Thymus (tissue), 11 donors: ENCODE measurements around the gene FAM72C. TPM values are rescaled to one million over a fixed set of nuclear protein-coding genes. Genes with fewer than 3 reads are reported as not detected.
"Not testable (repeated sequence)": the region's sequence is repeated elsewhere in the genome, so short reads cannot be mapped to it uniquely, and the experiment has no call there.

Experiments
- DNase-seq, 9 donors: peaks; one replicate each; pipeline ENCODE4 v3.0.0-alpha.2; 2013; ENCODE audit warnings: low spot score in 9 of 9, low read depth in 6 of 9, missing footprints in 1 of 9
- H3K27ac ChIP-seq, 2 donors: one replicate each; pipeline ENCODE4 v1.5.1; 2013; ENCODE audit warnings: control low read depth in 1 of 2, low read depth in 1 of 2, low read length in 1 of 2, mild to moderate bottlenecking in 1 of 2, moderate library complexity in 1 of 2
- H3K27me3 ChIP-seq, 2 donors: one replicate each; pipeline ENCODE4 v1.5.1; 2013; ENCODE audit warnings: low read length in 1 of 2; ENCODE audit not compliant: control insufficient read depth in 2 of 2, insufficient read depth in 1 of 2
- H3K36me3 ChIP-seq, 2 donors: one replicate each; pipeline ENCODE4 v1.5.1; 2013; ENCODE audit warnings: low read length in 1 of 2, mild to moderate bottlenecking in 1 of 2, moderate library complexity in 1 of 2; ENCODE audit not compliant: control insufficient read depth in 2 of 2, insufficient read depth in 2 of 2
- H3K4me1 ChIP-seq, 2 donors: one replicate each; pipeline ENCODE4 v1.5.1; 2013; ENCODE audit warnings: low read length in 2 of 2; ENCODE audit not compliant: control insufficient read depth in 2 of 2, insufficient read depth in 2 of 2
- H3K4me3 ChIP-seq, 2 donors: one replicate each; pipeline ENCODE4 v1.5.1; 2013; ENCODE audit warnings: low read length in 2 of 2, control low read depth in 1 of 2, mild to moderate bottlenecking in 1 of 2
- H3K9me3 ChIP-seq, 2 donors: one replicate each; pipeline ENCODE4 v1.5.1; 2013; ENCODE audit warnings: low read length in 1 of 2, mild to moderate bottlenecking in 1 of 2; ENCODE audit not compliant: control insufficient read depth in 2 of 2, insufficient read depth in 1 of 2
- WGBS: extraction: QIAGEN DNeasy Blood & Tissue Kit; methylation state at CpG from one replicate; pipeline ENCODE4 v1.1.7; 2013; 5-methylcytosine and 5-hydroxymethylcytosine counted together
- polyA plus RNA-seq: library from polyadenylated mRNA; stranded (reverse); fragments of 200-250 nt; gene quantifications from one replicate; pipeline ENCODE4 v1.2.3, GENCODE V29; 2013
- total RNA-seq: library from RNA; stranded (reverse); fragments of 120-200 nt; gene quantifications from one replicate; pipeline ENCODE4 v1.2.4, GENCODE V29; 2013
- donor health status: healthy.

The FAM72C gene
- total and polyA plus RNA-seq, 2 donors: 1.9 to 3.8 TPM

DNA sequence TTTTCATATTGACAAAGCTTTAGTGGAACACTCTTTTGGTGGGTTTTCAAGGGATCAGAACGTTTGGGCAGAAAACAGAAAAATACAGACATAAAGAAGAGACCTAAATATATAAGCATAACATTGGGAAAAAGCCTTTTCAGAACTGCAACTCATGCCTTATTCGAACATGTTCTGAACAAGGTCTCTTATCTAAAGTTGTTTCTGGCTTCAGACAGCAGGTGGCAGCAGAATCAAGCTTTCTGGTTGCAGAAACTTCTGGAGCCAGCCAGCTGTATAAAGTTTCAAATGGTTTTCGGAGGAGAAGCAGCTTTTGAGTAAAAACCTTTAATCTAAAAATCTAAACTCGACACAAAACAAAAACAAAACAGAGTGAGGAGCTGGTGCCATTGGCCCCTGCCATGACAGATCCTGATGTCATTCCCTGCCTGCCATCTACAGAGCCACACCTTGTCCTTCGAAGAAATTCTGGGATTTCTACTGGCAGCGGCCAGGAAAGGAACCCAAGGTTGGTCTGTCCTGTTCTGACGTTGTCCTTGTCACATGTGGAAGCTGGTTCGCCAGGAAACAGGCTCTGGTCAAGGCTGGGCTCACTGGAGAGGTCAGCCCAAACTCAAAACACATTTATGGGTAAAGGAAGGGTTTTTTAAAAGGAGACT is 35.2 kb downstream of the FAM72C start:
- H3K36me3 ChIP-seq, H3K27ac ChIP-seq, H3K4me1 ChIP-seq, H3K4me3 ChIP-seq, H3K9me3 ChIP-seq, H3K27me3 ChIP-seq: not testable (repeated sequence)
- peak in 2 of 9 donors; percentile 0 to 6 for DNase-seq
- 24% methylated on average over 4 of the region's 8 CpGs for WGBS

DNA sequence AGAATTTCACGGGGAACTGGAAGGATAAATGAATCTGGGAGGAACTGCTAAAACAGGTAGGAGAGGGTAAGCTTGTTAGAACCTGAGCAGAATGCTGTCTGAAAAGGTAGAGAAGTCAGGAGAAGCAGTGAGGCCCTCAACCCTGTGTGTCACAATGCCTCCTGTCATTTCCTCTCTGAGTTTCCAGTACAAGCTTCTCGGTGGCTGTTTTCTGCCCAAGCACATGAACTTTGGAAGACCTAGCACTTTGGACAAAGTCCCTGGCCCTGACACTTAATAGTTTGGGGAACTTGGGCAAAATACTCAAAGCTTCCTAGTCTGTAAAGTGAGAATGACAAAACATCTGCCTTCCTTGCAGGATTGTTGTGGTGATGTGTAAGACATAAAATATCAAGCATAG is 52.7 kb downstream of the FAM72C start:
- H3K36me3 ChIP-seq, H3K9me3 ChIP-seq, DNase-seq, H3K27ac ChIP-seq, H3K4me3 ChIP-seq, H3K4me1 ChIP-seq, H3K27me3 ChIP-seq: not testable (repeated sequence)
- WGBS: no CpG with 5 or more reads among the region's 2 CpGs

DNA sequence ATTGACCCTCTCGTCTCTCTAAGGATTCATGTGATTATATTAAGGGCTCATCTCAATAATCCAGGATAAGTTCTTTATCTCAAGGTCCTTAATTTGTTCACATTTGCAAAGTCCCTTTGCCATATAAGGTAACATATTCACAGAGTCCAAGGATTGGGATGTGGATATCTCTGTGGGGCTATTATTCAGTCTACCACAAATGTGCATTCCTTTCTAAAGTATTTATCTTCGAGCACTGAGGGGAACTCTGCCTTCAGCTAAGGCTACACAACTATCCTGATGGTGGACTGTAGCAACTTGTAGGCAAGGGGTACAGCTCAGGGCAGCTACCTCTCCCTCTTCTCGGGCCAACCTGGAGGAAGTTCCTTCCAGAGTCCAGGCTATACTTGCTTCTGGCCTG is 53.2 kb downstream of the FAM72C start:
- H3K36me3 ChIP-seq, H3K9me3 ChIP-seq, H3K27me3 ChIP-seq, DNase-seq, H3K27ac ChIP-seq, H3K4me1 ChIP-seq, H3K4me3 ChIP-seq: not testable (repeated sequence)
- WGBS: 75% methylated on average over 1 of the region's 3 CpGs

DNA sequence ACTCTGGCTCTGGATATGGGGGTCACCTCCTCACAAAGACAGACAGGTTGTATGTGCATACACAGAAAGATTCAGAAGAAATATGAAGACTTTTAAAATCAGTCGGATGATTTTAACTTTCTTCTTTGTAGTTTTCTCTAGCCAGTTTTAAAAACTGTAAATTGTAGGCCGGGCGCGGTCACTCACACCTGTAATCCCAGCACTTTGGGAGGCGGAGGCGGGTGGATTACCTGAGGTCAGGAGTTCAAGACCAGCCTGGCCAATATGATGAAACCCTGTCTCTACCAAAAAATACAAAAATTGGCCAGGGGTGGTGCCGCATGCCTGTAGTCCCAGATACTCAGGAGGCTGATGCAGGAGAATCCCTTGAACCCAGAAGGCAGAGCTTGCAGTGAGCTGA is 58.1 kb downstream of the FAM72C start:
- not testable (repeated sequence) for H3K36me3 ChIP-seq, H3K27me3 ChIP-seq, H3K4me1 ChIP-seq, H3K27ac ChIP-seq, H3K4me3 ChIP-seq, H3K9me3 ChIP-seq, DNase-seq
- WGBS: 96% methylated on average over 7 of the region's 7 CpGs
